Thoracic aorta (tissue), 2 donors: Measurements from ENCODE around the gene VANGL1. TPM values are rescaled to one million over a fixed set of nuclear protein-coding genes. Genes with fewer than 3 reads are reported as not detected.

Experiments used
- ATAC-seq: fragments of 150-250 bp; one replicate; pipeline ENCODE4 v1.8.0; 2017; ENCODE audit warnings: low read depth; ENCODE audit not compliant: insufficient number of reproducible peaks, low FRiP score
- DNase-seq: peaks from one replicate; pipeline ENCODE4 v3.0.0-alpha.2; 2020; ENCODE audit warnings: low spot score
- H3K27ac ChIP-seq, 2 donors: fragments of 200-600 bp; sonication (generic); 1 replicate in 1 of 2; 2 replicates in 1 of 2; pipeline ENCODE4 v1.5.1; 2016; ENCODE audit warnings: mild to moderate bottlenecking in 2 of 2, moderate library complexity in 2 of 2
- H3K27me3 ChIP-seq: fragments of 200-600 bp; sonication (generic); replicated peaks from 2 replicates; pipeline ENCODE4 v1.6.0; 2016; ENCODE audit warnings: mild to moderate bottlenecking; ENCODE audit not compliant: insufficient read depth
- H3K36me3 ChIP-seq: fragments of 200-600 bp; sonication (generic); one replicate; pipeline ENCODE4 v1.5.1; 2016
- H3K4me1 ChIP-seq, 2 donors: fragments of 200-600 bp; sonication (generic); 1 replicate in 1 of 2; 2 replicates in 1 of 2; pipeline versions ENCODE4 v1.5.1 to v1.6.0; 2016; ENCODE audit warnings: low read depth in 2 of 2, mild to moderate bottlenecking in 1 of 2; ENCODE audit not compliant: control insufficient read depth in 1 of 2
- H3K4me3 ChIP-seq: fragments of 200-600 bp; sonication (generic); 2 replicates; pipeline ENCODE4 v1.5.1; 2016; ENCODE audit warnings: mild to moderate bottlenecking
- H3K9me3 ChIP-seq: fragments of 200-600 bp; sonication (generic); 2 replicates; pipeline ENCODE4 v1.5.1; 2016
- total RNA-seq, 2 donors: library from RNA; depleted of rRNA; stranded (reverse); fragments of >200 nt; gene quantifications; one replicate each; pipeline versions ENCODE4 v1.1.0 to v1.2.3, GENCODE V29; 2016
- TF ChIP-seq, protein P1 (sequence below): fragments of 200-600 bp; sonication (generic); IDR thresholded peaks from one replicate; pipeline ENCODE4 v1.5.1; 2019; ENCODE audit warnings: antibody characterized with exemption

VANGL1 gene
- total RNA-seq, 2 donors from 2014 or later: 6.5 to 8.8 TPM

DNA sequence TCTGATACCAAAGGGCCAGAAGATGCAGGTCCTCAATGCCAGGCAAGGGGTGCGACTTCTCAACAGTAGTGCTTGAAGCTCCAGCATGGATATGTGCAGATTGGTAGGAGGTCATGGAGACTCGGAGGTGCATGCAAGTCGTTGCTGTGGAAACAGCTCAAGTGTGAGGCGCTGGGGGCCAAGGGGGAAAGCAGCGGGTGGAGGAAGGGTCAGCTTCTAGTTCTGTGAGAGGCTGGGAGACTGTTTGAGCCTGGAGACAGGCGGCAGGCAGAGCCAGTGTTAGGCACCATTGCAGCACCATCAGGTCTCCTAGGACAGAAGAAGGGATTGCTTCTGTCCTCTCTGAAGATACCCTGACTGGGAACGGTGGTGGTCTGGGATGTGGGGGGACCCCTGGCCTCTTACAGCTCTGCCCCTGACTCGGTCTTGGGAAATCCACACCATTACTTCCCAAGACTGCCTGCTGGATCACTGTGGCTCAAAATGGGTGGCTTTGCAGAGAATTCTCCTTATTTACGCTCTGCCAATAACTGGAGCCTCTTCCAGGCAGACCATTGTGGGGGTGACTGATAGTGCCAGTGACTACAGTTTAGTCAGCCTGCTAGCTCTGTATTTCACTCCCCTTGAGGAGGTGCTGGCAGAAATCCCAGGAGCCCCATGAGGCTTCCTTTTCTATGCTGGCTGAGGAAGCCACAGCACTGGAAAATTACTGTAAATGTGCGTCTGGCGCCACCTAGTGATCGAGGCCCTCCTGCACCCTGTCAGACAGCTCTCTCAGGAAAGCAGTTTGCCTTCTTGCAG, 46.3 kb upstream of the VANGL1 start:
- no peaks in the 10 kb centered on the region for H3K4me1 ChIP-seq
- no peaks in the 10 kb centered on the region for H3K36me3 ChIP-seq
- no peaks in the 10 kb centered on the region for H3K9me3 ChIP-seq
- no peaks in the 10 kb centered on the region for H3K27me3 ChIP-seq
- H3K27ac ChIP-seq: no peak overlapping the region
- TF ChIP-seq, protein P1, sequence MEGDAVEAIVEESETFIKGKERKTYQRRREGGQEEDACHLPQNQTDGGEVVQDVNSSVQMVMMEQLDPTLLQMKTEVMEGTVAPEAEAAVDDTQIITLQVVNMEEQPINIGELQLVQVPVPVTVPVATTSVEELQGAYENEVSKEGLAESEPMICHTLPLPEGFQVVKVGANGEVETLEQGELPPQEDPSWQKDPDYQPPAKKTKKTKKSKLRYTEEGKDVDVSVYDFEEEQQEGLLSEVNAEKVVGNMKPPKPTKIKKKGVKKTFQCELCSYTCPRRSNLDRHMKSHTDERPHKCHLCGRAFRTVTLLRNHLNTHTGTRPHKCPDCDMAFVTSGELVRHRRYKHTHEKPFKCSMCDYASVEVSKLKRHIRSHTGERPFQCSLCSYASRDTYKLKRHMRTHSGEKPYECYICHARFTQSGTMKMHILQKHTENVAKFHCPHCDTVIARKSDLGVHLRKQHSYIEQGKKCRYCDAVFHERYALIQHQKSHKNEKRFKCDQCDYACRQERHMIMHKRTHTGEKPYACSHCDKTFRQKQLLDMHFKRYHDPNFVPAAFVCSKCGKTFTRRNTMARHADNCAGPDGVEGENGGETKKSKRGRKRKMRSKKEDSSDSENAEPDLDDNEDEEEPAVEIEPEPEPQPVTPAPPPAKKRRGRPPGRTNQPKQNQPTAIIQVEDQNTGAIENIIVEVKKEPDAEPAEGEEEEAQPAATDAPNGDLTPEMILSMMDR: peak; percentile 88
- DNase-seq (peak; percentile 60), ATAC-seq (peak; percentile 87)
- no peak overlapping the region for H3K4me3 ChIP-seq

DNA sequence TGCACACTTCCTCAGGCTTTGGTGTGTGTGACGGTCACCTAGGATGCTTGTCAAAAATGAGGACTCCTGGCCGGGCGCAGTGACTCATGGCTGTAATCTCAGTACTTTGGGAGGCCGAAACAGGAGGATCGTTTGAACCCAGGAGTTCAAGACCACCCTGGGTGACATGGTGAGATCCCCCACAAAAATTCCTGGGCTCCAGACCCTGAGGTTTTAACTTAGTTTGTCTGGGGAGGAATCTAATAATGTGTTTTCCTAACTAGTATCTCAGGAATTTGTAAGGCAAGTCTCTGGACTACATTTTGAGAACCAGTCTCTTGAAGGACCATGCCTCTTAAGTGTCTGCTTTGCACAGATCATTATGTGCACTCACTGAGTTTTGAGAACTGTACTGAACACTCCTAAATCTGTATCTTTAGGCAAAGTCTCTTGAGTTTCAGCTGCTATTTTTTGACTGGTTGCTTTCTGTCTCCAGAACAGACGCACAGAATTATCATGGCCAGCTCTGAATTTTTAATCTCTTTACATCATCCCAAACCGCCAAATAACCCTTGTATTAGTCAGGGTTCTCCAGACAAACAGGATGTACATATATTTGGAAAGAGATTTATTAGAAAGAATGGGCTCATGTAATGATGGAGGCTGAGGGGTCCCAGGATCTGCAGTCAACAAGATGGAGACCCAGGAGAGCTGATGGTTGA, 45.5 kb upstream of the VANGL1 start:
- H3K27me3 ChIP-seq: no peaks in the 10 kb centered on the region
- H3K27ac ChIP-seq: no peak overlapping the region
- no peaks in the 10 kb centered on the region for H3K9me3 ChIP-seq
- ATAC-seq (no peak), DNase-seq (no peak)
- H3K36me3 ChIP-seq: no peaks in the 10 kb centered on the region
- TF ChIP-seq, protein P1: no peak
- no peak overlapping the region for H3K4me3 ChIP-seq
- no peaks in the 10 kb centered on the region for H3K4me1 ChIP-seq

DNA sequence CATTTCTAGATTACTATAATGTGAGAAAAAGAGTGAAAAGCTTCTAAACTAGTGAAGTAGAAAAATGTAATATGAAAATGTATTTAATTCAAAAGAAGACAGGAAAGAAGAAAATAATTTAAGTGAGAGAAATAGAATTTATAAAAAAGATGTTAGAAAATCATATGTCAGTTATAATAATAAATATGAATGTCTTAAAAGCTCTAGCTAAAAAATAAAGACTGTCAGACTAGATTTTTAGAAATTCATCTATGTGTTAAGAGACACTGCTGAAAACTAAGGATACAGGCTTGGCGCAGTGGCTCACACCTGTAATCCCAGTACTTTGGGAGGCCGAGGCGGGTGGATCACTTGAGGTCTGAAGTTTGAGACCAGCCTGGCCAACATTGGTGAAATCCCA, 37.3 kb upstream of the VANGL1 start:
- no peaks in the 10 kb centered on the region for H3K9me3 ChIP-seq
- H3K4me1 ChIP-seq: peaks cover 0 to 4% of the 10 kb centered on the region in 2 donors
- ATAC-seq (no peak), DNase-seq (no peak)
- TF ChIP-seq, protein P1: no peak
- H3K27me3 ChIP-seq: no peaks in the 10 kb centered on the region
- H3K27ac ChIP-seq: no peak overlapping the region
- no peaks in the 10 kb centered on the region for H3K36me3 ChIP-seq
- H3K4me3 ChIP-seq: no peak overlapping the region

DNA sequence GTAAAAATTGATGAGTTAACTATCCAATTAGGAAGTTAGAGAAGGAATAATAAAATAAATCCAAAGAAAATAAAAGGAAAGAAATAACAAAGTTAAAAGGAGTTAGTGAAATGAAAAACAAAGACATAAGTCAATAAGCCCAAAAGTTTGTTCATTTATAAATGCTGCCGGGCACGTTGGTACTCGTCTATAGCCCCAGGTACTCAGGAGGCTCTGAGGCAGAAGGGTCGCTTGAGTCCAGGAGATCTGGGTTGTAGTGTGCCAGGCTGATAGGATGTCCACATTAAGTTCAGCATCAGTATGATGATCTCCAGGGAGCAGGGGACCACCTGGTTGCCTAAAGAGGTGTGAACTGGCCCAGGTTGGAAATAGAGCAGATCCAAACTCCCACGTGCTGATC, 35.5 kb upstream of the VANGL1 start:
- ATAC-seq: no peak

DNA sequence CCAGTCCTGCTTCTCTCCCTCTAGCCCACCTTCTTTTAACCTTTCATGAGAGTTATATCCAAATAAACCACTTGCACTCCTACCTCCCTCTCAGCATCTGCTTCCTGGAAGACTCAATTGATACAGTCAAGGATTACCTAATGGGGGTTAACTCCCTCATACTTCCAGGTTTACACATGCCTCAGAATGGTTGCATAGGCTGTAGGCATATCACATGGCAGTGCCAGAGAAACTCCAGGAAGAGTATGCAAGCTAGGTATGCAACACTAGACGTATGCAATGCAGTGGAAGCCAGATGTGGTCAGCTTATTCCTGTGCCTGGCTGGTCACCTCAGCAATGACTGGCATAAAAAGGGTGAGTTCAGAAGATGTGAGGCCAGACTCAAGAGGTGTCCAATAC, 32.7 kb upstream of the VANGL1 start:
- ATAC-seq (no peak), DNase-seq (no peak)
- Histone ChIP-seq H3K36me3 (no peaks in the 10 kb centered on the region), H3K27ac (no peak overlapping the region), H3K9me3 (no peaks in the 10 kb centered on the region), H3K27me3 (no peaks in the 10 kb centered on the region), H3K4me3 (no peak overlapping the region), H3K4me1 (peaks cover 0 to 4% of the 10 kb centered on the region in 2 donors)
- TF ChIP-seq, protein P1: no peak

More for the DNA sequence above, 35.5 kb upstream of the VANGL1 start:
- TF ChIP-seq, protein P1: no peak
- no peaks in the 10 kb centered on the region for H3K27me3 ChIP-seq
- H3K9me3 ChIP-seq: no peaks in the 10 kb centered on the region
- no peak for DNase-seq
- peaks cover 0 to 4% of the 10 kb centered on the region in 2 donors for H3K4me1 ChIP-seq
- no peak overlapping the region for H3K27ac ChIP-seq
- no peaks in the 10 kb centered on the region for H3K36me3 ChIP-seq
- no peak overlapping the region for H3K4me3 ChIP-seq
